ENCODE results near the gene PSTPIP1.

The PSTPIP1 gene

DNA sequence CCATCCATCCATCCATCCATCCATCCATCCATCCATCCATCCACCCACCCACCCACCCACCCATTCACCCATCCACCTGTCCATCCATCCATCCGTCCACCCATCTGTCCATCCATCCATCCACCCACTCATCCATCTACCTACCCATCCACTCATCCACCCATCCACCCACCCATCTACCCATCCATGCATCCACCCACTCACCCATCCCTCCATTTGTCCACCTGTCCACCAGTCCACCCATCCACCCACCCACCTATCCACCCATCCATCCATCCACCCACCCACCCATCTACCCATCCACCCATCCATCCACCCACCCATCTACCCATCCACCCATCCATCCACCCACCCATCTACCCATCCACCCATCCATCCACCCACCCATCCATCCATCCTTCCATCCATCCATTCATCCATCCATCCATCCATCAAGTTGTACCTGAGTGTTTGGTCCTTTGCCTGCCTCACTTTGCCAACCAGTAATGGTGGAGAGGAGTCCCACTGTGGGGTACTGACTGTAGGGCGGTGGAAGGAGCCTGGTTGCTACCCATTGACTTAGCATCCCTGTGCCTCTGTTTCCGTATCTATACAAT is 17.3 kb downstream of the PSTPIP1 start:
- Histone ChIP-seq H3K9me3 (ENCODE audit: control insufficient read depth, insufficient read depth, low read length) (no peaks in the 10 kb centered on the region), H3K27ac (ENCODE audit: low read length) (no peak overlapping the region), H3K36me3 (ENCODE audit: control insufficient read depth, insufficient read depth, low read length) (no peaks in the 10 kb centered on the region), H3K4me1 (ENCODE audit: control insufficient read depth, insufficient read depth, low read length) (no peaks in the 10 kb centered on the region), H3K27me3 (ENCODE audit: control insufficient read depth, insufficient read depth, low read length) (no peaks in the 10 kb centered on the region), H3K4me3 (ENCODE audit: low read length) (no peak overlapping the region)
- 100% methylated on average over 1 of the region's 3 CpGs for WGBS (ENCODE audit: insufficient coverage, insufficient read length)
- DNase-seq (ENCODE audit: low read depth, low spot score) = no peak

DNA sequence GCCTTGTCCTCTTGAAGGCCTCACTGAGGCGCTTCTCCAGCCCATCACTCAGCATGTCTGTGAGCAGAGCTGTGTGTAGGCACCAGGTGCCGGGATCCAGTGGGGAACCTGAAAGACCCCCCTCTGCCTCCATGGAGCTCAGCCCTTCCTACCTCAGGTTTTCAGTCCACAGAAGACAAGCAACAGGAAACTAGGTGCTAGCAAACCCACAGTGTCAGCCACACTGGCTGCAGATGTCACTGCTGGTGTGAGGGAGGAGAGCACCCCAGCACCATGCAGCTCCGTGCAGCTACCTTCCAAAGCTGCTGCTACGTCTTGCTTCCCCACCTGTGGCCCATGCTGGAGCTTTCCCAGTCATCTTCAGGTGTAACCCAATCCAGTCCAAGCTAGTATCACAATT is 17.9 kb downstream of the PSTPIP1 start:
- H3K4me3 ChIP-seq (ENCODE audit: low read length) = no peak overlapping the region
- H3K9me3 ChIP-seq (ENCODE audit: control insufficient read depth, insufficient read depth, low read length) = no peaks in the 10 kb centered on the region
- no peak overlapping the region for H3K27ac ChIP-seq (ENCODE audit: low read length)
- no peak for DNase-seq (ENCODE audit: low read depth, low spot score)
- H3K36me3 ChIP-seq (ENCODE audit: control insufficient read depth, insufficient read depth, low read length) = no peaks in the 10 kb centered on the region
- no CpG with 5 or more reads among the region's 4 CpGs for WGBS (ENCODE audit: insufficient coverage, insufficient read length)
- H3K4me1 ChIP-seq (ENCODE audit: control insufficient read depth, insufficient read depth, low read length) = no peaks in the 10 kb centered on the region
- H3K27me3 ChIP-seq (ENCODE audit: control insufficient read depth, insufficient read depth, low read length) = no peaks in the 10 kb centered on the region

DNA sequence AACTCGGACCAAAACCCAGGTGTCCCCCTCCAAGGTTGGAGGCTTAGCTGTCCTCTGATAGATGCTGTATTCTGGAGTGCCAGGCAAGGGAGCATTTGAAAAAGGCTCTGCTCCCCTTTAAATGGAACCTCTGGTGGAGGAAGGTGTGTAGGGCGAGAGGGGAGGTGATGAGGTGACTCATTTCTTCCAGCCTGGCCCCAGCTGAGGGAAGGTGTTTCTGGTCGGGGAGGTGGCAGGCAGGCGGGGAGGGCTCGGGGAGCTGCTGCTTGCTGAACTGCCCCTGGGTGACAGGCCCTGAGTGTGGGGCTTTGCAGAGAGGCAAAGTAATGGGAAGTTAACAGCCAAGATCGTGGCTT is 18.8 kb downstream of the PSTPIP1 start:
- DNase-seq (ENCODE audit: low read depth, low spot score) = no peak
- no peaks in the 10 kb centered on the region for H3K4me1 ChIP-seq (ENCODE audit: control insufficient read depth, insufficient read depth, low read length)
- WGBS (ENCODE audit: insufficient coverage, insufficient read length) = no CpG with 5 or more reads among the region's 6 CpGs
- H3K27me3 ChIP-seq (ENCODE audit: control insufficient read depth, insufficient read depth, low read length) = no peaks in the 10 kb centered on the region
- no peaks in the 10 kb centered on the region for H3K36me3 ChIP-seq (ENCODE audit: control insufficient read depth, insufficient read depth, low read length)
- H3K27ac ChIP-seq (ENCODE audit: low read length) = no peak overlapping the region
- H3K4me3 ChIP-seq (ENCODE audit: low read length) = no peak overlapping the region
- H3K9me3 ChIP-seq (ENCODE audit: control insufficient read depth, insufficient read depth, low read length) = no peaks in the 10 kb centered on the region

DNA sequence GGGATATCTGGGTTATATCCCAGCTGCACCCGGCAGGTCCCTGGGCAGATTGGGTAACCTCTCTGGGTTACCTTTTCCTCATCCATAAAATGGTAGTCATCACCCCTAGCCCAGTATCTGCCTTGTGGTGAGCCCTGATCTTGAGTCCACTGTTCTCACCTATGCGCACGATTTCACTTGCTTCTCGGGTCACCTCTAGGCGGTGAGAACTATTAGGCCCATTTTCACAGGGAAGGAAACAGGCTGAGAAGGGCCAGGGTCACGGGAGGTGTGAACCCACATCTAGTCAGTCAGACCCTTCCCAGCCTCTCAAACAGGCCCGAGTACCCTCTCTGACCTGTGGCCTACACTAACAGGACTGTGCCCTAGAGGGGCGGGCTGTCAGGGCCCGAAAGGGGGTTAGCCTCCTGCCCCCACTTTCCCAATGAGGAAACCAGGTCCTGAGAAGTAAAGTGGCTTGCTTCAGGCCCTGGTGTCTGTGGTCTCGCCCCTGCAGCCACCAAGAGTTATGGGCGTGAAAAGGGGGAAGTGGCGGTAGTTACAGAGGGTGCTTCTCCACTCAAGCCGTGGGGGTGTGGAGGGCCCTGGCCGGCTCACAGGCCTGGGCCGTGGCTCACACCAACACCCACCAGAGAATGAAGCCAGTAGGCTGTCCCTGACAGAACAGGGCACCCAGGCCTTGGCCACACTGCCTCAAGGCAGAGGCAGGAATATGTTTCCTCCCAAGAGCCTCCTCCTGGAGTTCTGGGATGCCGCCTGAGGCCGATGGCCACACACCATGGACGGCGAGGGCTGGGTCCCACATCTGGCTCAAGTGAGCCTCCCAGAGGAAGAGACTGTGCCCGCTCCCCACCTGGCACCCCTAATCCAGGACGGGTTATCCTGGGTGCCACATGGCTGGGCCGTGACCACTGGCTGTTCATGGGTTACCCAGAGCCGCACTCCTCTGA is 19.5 kb downstream of the PSTPIP1 start:
- Histone ChIP-seq H3K27me3 (ENCODE audit: control insufficient read depth, insufficient read depth, low read length) (no peaks in the 10 kb centered on the region), H3K27ac (ENCODE audit: low read length) (no peak overlapping the region), H3K36me3 (ENCODE audit: control insufficient read depth, insufficient read depth, low read length) (no peaks in the 10 kb centered on the region), H3K4me1 (ENCODE audit: control insufficient read depth, insufficient read depth, low read length) (no peaks in the 10 kb centered on the region), H3K9me3 (ENCODE audit: control insufficient read depth, insufficient read depth, low read length) (no peaks in the 10 kb centered on the region), H3K4me3 (ENCODE audit: low read length) (no peak overlapping the region)
- WGBS (ENCODE audit: insufficient coverage, insufficient read length) = no CpG with 5 or more reads among the region's 23 CpGs
- no peak for DNase-seq (ENCODE audit: low read depth, low spot score)

DNA sequence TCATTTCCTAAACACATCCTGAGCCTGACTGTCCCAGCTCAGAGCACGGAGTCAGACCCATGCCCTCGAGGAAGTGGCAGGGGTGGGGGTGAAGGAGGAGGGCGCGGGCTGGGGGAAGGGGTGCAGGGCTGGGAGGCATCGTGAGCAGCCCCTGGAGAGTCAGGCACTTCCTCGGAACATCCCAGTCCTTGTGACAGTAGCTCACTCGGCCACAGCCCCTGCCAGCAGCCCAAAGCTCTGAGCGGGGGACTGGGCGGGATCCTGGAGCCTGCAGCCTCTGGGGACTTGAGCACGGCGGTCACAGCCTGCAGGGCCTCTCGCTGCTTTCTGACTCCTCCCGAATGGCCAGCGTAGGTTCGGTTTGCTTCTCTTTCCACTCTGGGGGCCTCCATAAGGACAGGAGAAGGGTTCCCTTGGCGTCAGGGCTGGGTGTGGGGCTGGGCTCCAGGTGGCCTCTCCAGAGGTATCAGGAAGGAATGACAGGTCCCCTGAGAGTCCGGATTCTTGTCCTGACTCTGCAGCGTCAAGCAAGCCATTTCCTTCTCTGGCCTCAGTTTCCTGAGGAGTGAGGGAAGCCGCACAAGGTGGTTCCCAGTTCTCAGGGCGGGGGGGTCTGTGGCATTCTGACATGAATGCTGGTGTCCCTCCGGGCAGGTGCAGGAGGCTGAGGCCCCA is 20.9 kb downstream of the PSTPIP1 start:
- WGBS (ENCODE audit: insufficient coverage, insufficient read length) = no CpG with 5 or more reads among the region's 21 CpGs
- Histone ChIP-seq H3K4me3 (ENCODE audit: low read length) (no peak overlapping the region), H3K27ac (ENCODE audit: low read length) (no peak overlapping the region), H3K9me3 (ENCODE audit: control insufficient read depth, insufficient read depth, low read length) (no peaks in the 10 kb centered on the region), H3K36me3 (ENCODE audit: control insufficient read depth, insufficient read depth, low read length) (no peaks in the 10 kb centered on the region), H3K4me1 (ENCODE audit: control insufficient read depth, insufficient read depth, low read length) (no peaks in the 10 kb centered on the region; the same call in 1 of the 2 replicates), H3K27me3 (ENCODE audit: control insufficient read depth, insufficient read depth, low read length) (no peaks in the 10 kb centered on the region)
- no peak for DNase-seq (ENCODE audit: low read depth, low spot score)

DNA sequence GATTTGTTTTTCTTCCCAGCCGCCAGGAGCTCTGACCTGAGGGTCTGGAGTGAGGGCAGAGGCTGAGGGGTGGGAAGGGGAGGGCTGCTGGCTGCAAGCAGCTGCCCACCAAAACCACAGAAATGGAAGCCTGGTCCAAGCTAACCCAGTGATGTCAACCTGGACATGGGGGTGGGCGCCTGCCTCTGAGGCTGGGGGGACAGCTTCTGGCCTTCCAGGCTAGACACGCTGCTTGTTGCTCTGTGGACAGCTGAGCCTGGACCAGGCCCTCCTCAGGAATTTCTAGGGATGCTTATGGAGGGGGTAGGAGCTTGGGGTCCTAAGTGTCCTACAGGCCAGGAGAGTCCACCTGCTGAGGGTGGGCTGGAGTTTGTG is 21.4 kb downstream of the PSTPIP1 start:
- Histone ChIP-seq H3K27ac (ENCODE audit: low read length) (no peak overlapping the region), H3K36me3 (ENCODE audit: control insufficient read depth, insufficient read depth, low read length) (no peaks in the 10 kb centered on the region), H3K4me3 (ENCODE audit: low read length) (no peak overlapping the region), H3K4me1 (ENCODE audit: control insufficient read depth, insufficient read depth, low read length) (no peaks in the 10 kb centered on the region; the same call in 1 of the 2 replicates), H3K9me3 (ENCODE audit: control insufficient read depth, insufficient read depth, low read length) (no peaks in the 10 kb centered on the region), H3K27me3 (ENCODE audit: control insufficient read depth, insufficient read depth, low read length) (no peaks in the 10 kb centered on the region)
- DNase-seq (ENCODE audit: low read depth, low spot score) = no peak
- no CpG with 5 or more reads among the region's 3 CpGs for WGBS (ENCODE audit: insufficient coverage, insufficient read length)

DNA sequence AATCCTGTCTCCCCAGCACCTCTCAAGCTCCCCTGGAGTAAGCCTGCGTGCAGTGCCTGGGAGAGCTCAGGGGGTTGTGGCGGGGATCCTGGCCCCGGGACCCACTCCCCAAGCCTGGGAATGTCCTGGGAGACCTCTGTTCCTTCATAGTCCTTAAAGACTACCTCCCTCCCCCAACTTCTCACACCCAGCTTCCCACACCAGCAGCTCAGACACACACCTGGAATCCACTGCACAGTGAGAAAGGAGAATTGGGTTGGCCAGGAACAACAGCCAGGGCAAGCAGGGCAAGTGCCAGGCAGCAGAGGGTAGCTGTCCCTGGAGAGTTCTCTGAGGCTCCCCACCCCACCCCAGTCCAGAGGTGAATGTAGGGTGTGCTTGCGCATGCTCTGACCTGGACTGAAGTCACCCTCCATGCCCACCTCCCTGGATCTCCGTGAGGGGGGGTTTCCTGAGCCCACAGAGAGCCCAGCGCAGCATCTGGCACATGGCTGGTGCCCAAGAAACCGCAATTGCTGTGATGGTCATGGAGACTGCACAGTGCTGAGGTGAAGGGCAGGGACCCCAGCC is 22.2 kb downstream of the PSTPIP1 start:
- no peaks in the 10 kb centered on the region for H3K27me3 ChIP-seq (ENCODE audit: control insufficient read depth, insufficient read depth, low read length)
- no CpG with 5 or more reads among the region's 7 CpGs for WGBS (ENCODE audit: insufficient coverage, insufficient read length)
- DNase-seq (ENCODE audit: low read depth, low spot score) = no peak
- H3K9me3 ChIP-seq (ENCODE audit: control insufficient read depth, insufficient read depth, low read length) = no peaks in the 10 kb centered on the region
- H3K27ac ChIP-seq (ENCODE audit: low read length) = no peak overlapping the region
- no peaks in the 10 kb centered on the region; the same call in 1 of the 2 replicates for H3K4me1 ChIP-seq (ENCODE audit: control insufficient read depth, insufficient read depth, low read length)
- no peaks in the 10 kb centered on the region for H3K36me3 ChIP-seq (ENCODE audit: control insufficient read depth, insufficient read depth, low read length)
- H3K4me3 ChIP-seq (ENCODE audit: low read length) = no peak overlapping the region

DNA sequence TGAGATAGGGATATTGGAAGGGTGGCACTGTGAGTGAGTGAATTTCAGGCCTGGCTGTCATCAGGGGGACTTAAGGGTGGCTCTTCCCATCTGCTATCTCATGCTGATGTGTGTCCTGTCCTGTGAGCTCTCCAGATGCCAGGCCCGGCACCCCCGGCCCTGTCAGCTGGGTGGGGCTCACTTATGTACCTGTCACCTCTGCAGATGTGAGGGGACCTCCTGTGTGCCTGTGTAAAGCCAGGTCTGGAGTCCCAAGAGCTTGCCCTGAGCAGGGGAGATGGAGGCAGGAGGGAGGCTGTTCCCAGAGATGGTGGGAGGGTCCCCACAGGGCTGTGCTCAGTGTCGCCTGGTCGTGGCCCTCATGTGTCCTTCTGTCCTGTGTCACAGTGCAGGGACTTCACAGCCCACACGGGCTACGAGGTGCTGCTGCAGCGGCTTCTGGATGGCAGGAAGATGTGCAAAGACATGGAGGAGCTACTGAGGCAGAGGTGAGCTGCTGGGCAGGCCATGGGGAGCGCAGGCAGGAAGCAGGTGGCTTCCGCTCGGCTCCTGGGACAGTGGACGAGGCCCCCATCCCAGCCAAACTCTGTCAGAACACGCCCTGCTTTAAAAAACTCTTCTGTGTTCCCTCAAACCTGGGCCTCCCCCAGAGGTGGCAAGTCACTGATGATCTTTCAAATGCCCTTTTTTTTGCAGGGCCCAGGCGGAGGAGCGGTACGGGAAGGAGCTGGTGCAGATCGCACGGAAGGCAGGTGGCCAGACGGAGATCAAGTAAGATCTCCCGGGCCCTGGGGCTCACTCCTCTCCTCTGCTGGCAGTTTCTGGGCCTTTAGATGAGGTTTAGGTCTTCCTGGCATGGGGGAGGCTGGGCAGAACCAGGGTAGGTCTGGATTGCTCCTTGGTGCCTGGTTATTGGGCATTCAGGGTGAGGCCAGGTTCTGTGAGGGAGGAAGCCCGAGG is 23.1 kb downstream of the PSTPIP1 start:
- Histone ChIP-seq H3K27ac (ENCODE audit: low read length) (no peak overlapping the region), H3K4me3 (ENCODE audit: low read length) (no peak overlapping the region), H3K9me3 (ENCODE audit: control insufficient read depth, insufficient read depth, low read length) (no peaks in the 10 kb centered on the region), H3K36me3 (ENCODE audit: control insufficient read depth, insufficient read depth, low read length) (no peaks in the 10 kb centered on the region), H3K27me3 (ENCODE audit: control insufficient read depth, insufficient read depth, low read length) (no peaks in the 10 kb centered on the region), H3K4me1 (ENCODE audit: control insufficient read depth, insufficient read depth, low read length) (no peaks in the 10 kb centered on the region; the same call in 1 of the 2 replicates)
- no peak for DNase-seq (ENCODE audit: low read depth, low spot score)
- no CpG with 5 or more reads among the region's 20 CpGs for WGBS (ENCODE audit: insufficient coverage, insufficient read length)

DNA sequence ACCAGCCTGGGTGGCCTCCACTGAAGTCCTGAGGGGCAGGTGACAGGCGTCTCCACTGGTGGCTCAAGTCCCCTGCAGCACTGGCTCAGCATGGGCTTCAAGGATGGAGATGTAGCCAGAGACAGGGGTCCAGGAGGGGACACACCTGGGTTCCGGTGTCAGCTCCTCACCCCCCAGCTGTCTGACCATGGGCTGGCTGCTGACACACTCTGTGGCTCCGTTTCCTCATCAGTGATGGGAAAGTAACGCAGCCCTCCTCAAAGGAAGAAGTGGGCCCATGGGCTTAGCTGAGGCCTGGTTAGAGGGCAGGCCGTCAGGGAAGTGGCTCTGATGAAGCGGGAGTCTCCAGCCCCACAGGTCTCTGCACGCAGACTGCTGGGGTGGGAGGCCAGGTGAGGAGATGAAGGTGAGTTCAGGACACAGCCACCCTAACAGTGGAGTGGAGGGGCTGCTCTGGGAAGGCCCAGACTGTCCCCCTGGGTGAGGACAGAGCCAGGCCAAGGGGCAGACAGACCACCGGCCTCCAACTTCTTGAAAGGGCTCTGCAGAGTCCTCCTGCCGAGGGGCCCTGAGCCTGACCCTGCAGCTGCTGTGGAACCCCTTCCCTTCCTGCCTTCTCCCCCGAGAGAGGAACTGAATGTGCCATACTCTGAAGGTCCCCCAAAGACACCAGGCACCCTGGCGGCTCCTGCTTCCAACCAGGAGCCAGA is 24.0 kb downstream of the PSTPIP1 start:
- no peak for DNase-seq (ENCODE audit: low read depth, low spot score)

More for the DNA sequence above, 24.0 kb downstream of the PSTPIP1 start:
- no peaks in the 10 kb centered on the region for H3K9me3 ChIP-seq (ENCODE audit: control insufficient read depth, insufficient read depth, low read length)
- no peaks in the 10 kb centered on the region for H3K27me3 ChIP-seq (ENCODE audit: control insufficient read depth, insufficient read depth, low read length)
- H3K36me3 ChIP-seq (ENCODE audit: control insufficient read depth, insufficient read depth, low read length) = no peaks in the 10 kb centered on the region
- H3K27ac ChIP-seq (ENCODE audit: low read length) = no peak overlapping the region
- H3K4me3 ChIP-seq (ENCODE audit: low read length) = no peak overlapping the region
- no peaks in the 10 kb centered on the region; the same call in 1 of the 2 replicates for H3K4me1 ChIP-seq (ENCODE audit: control insufficient read depth, insufficient read depth, low read length)
- WGBS (ENCODE audit: insufficient coverage, insufficient read length) = no CpG with 5 or more reads among the region's 11 CpGs

All from iPS DF 6.9 (cell line).